Measurements from ENCODE around the gene MTMR3.

MTMR3 gene

GRCh38 chr22:29937940-29938693 lies 55.1 kb downstream of the MTMR3 start:
- TF ChIP-seq CREB1 (IDR thresholded peaks at IDR 0.05; ENCODE audit: low read depth) (no peak), EGR1 (IDR thresholded peaks at IDR 0.05) (no peak), TCF12 (IDR thresholded peaks at IDR 0.05; ENCODE audit: low read depth) (no peak), TAF1 (IDR thresholded peaks at IDR 0.05; ENCODE audit: low read depth) (no peak), ZBTB7A (IDR thresholded peaks at IDR 0.05; ENCODE audit: low read depth) (no peak), NFIC (IDR thresholded peaks at IDR 0.05) (no peak), EP300 (IDR thresholded peaks at IDR 0.05; ENCODE audit: borderline replicate concordance) (no peak), FOXM1 (IDR thresholded peaks at IDR 0.05; ENCODE audit: borderline replicate concordance, low read depth) (no peak), YY1 (IDR thresholded peaks at IDR 0.05; ENCODE audit: low read depth) (no peak)
- TF ChIP-seq, protein P1, sequence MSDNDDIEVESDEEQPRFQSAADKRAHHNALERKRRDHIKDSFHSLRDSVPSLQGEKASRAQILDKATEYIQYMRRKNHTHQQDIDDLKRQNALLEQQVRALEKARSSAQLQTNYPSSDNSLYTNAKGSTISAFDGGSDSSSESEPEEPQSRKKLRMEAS (IDR thresholded peaks at IDR 0.05) = no peak
- TF ChIP-seq, protein P2, sequence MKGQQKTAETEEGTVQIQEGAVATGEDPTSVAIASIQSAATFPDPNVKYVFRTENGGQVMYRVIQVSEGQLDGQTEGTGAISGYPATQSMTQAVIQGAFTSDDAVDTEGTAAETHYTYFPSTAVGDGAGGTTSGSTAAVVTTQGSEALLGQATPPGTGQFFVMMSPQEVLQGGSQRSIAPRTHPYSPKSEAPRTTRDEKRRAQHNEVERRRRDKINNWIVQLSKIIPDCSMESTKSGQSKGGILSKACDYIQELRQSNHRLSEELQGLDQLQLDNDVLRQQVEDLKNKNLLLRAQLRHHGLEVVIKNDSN (IDR thresholded peaks at IDR 0.05) = no peak

DNA sequence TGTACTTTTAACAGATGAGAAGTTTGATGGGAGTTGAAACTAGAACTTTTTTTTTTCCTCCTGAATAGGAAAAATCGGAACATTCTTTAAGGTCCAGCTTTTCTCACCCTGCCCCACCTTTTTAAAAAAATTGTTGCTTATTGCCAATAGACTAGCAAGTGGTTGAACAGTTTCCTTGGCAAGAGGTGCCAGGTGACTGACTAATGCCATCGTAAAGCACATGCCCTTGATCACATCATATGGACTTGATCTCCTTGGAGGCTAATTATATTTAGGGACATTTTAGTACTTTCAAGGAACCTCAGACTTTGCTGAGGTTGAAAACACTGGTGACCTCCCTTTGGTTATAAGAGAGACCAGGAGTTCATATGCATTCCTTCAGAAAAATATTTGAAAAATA lies 57.6 kb downstream of the MTMR3 start:
- TF ChIP-seq EP300 (IDR thresholded peaks at IDR 0.05; ENCODE audit: borderline replicate concordance) = no peak
- no peak for TF ChIP-seq TEAD4 (IDR thresholded peaks at IDR 0.05)
- TF ChIP-seq TCF12 (IDR thresholded peaks at IDR 0.05; ENCODE audit: low read depth) = no peak
- TF ChIP-seq EGR1 (IDR thresholded peaks at IDR 0.05) = no peak
- no peak for TF ChIP-seq YY1 (IDR thresholded peaks at IDR 0.05; ENCODE audit: low read depth)

GRCh38 chr22:29944339-29944738 lies 61.4 kb downstream of the MTMR3 start:
- TF ChIP-seq FOXM1 (IDR thresholded peaks at IDR 0.05; ENCODE audit: borderline replicate concordance, low read depth) = no peak
- TF ChIP-seq EP300 (IDR thresholded peaks at IDR 0.05; ENCODE audit: borderline replicate concordance) = no peak
- no peak for TF ChIP-seq REST (IDR thresholded peaks at IDR 0.05; ENCODE audit: low read depth)
- TF ChIP-seq NFIC (IDR thresholded peaks at IDR 0.05) = no peak
- no peak for TF ChIP-seq TAF1 (IDR thresholded peaks at IDR 0.05; ENCODE audit: low read depth)
- no peak for TF ChIP-seq EGR1 (IDR thresholded peaks at IDR 0.05)
- no peak for TF ChIP-seq TCF12 (IDR thresholded peaks at IDR 0.05; ENCODE audit: low read depth)
- no peak for TF ChIP-seq CEBPB (IDR thresholded peaks at IDR 0.05)
- no peak for TF ChIP-seq ZBTB7A (IDR thresholded peaks at IDR 0.05; ENCODE audit: low read depth)
- TF ChIP-seq, protein P2 (IDR thresholded peaks at IDR 0.05) = no peak
- no peak for TF ChIP-seq YY1 (IDR thresholded peaks at IDR 0.05; ENCODE audit: low read depth)
- TF ChIP-seq TEAD4 (IDR thresholded peaks at IDR 0.05) = no peak
- no peak for TF ChIP-seq RAD21 (IDR thresholded peaks at IDR 0.05; ENCODE audit: low read depth)
- TF ChIP-seq, protein P1 (IDR thresholded peaks at IDR 0.05) = no peak
- no peak for TF ChIP-seq CREB1 (IDR thresholded peaks at IDR 0.05; ENCODE audit: low read depth)

- TF ChIP-seq EP300 (IDR thresholded peaks at IDR 0.05; ENCODE audit: borderline replicate concordance) = no peak
- TF ChIP-seq, protein P2 (IDR thresholded peaks at IDR 0.05) = no peak
- no peak for TF ChIP-seq REST (IDR thresholded peaks at IDR 0.05; ENCODE audit: low read depth)
- no peak for TF ChIP-seq TCF12 (IDR thresholded peaks at IDR 0.05; ENCODE audit: low read depth)
Observed at GRCh38 chr22:29945435-29945834, 62.5 kb downstream of the MTMR3 start.

- no peak for TF ChIP-seq TEAD4 (IDR thresholded peaks at IDR 0.05)
- TF ChIP-seq CREB1 (IDR thresholded peaks at IDR 0.05; ENCODE audit: low read depth) = no peak
Observed at GRCh38 chr22:29946220-29946619, 63.2 kb downstream of the MTMR3 start.

Measured in Ishikawa (cell line).